ENCODE results near the gene NKX1-1. TPM values are rescaled to one million over a fixed set of nuclear protein-coding genes. Genes with fewer than 3 reads are reported as not detected.

The NKX1-1 gene
- total and polyA plus RNA-seq, 2 of the 8 experiments (the other 6 are each of a cell fraction or from before 2014, with no cell fraction given) = not detected

- no peak overlapping the region for H3K23ac ChIP-seq (ENCODE audit: insufficient read length)
- H2BK20ac ChIP-seq (ENCODE audit: low read length) = no peak overlapping the region
- H3K27me3 ChIP-seq (replicated peaks in 1 of 4; ENCODE audit: control insufficient read depth in 3 of 4, extremely low read depth in 1 of 4, insufficient read depth in 3 of 4, low read length in 3 of 4) = peaks cover 55 to 97% (median 95%) of the 10 kb centered on the region in 4 experiments
- ChIA-PET POLR2A (ENCODE audit: partially characterized antibody) (interaction anchor here (1.7 kb wide), 1 partner anchor 8 kb away, joined by 4 read pairs; no protein-coding TSS in a partner anchor), CTCF (ENCODE audit: partially characterized antibody) (interaction anchor here (0.6 to 1.2 kb wide), 5 partner anchors 7 to 1032 kb away, joined by 3 to 4 read pairs (median 4); no protein-coding TSS in a partner anchor)
- H3K27ac ChIP-seq (ENCODE audit: low read depth, low read length) = no peak overlapping the region
- no peak overlapping the region for H4K91ac ChIP-seq (replicated peaks; ENCODE audit: insufficient read length, low read length)
- no peak overlapping the region for H2AK5ac ChIP-seq (ENCODE audit: low read depth, low read length)
- no peak overlapping the region for H3K18ac ChIP-seq (ENCODE audit: extremely low read depth, low read length)
- TF ChIP-seq GTF2F1 (IDR thresholded peaks at IDR 0.05; ENCODE audit: borderline replicate concordance, low read depth, low read length) (no peak), EZH2 (IDR thresholded peaks at IDR 0.05; ENCODE audit: low read depth, low read length, severe bottlenecking) (peak; percentile 12), SIN3A (conservative IDR thresholded peaks at IDR 0.05 in 1 of 2, IDR thresholded peaks at IDR 0.05 in 1 of 2; ENCODE audit: low read depth in 1 of 2, low read length in 2 of 2) (no peak), SP4 (IDR thresholded peaks at IDR 0.05; ENCODE audit: low read length) (no peak), SIX5 (IDR thresholded peaks at IDR 0.05; ENCODE audit: low read depth, low read length) (no peak)
- no peak for FAIRE-seq
- H2AFZ ChIP-seq (ENCODE audit: low read length) = no peak overlapping the region
- H3K79me2 ChIP-seq (ENCODE audit: control insufficient read depth in 1 of 2, insufficient read depth in 2 of 2, low read length in 2 of 2) = no peaks in the 10 kb centered on the region
- H2BK15ac ChIP-seq (ENCODE audit: low read length) = no peak overlapping the region
- H3K4me2 ChIP-seq (ENCODE audit: insufficient read depth in 1 of 2, low read depth in 2 of 2, low read length in 2 of 2) = no peak overlapping the region; a peak in 1 of 4 replicates
- H3K36me3 ChIP-seq (ENCODE audit: control insufficient read depth in 2 of 4, insufficient read depth in 4 of 4, low read length in 3 of 4) = peaks cover 0 to 19% (median 0%) of the 10 kb centered on the region in 4 experiments; a peak in 1 of 8 replicates
- 68% methylated on average over 9 of the region's 14 CpGs; no CpG with 5 or more reads in 1 of the 2 experiments for WGBS, 2 experiments (ENCODE audit: extremely low coverage in 1 of 2, insufficient coverage in 1 of 2, insufficient read length in 1 of 2, insufficient replicate concordance in 2 of 2, low coverage in 1 of 2, low lambda C conversion rate in 2 of 2, missing lambda C conversion rate in 1 of 2)
- no peak overlapping the region for H4K5ac ChIP-seq (ENCODE audit: insufficient read length, low read depth, low read length)
- H3K4me1 ChIP-seq (replicated peaks in 1 of 4; ENCODE audit: control insufficient read depth in 3 of 4, insufficient read depth in 4 of 4, low read length in 3 of 4) = peaks cover 0 to 18% (median 5%) of the 10 kb centered on the region in 4 experiments; a peak in 6 of 7 replicates
- H3K79me1 ChIP-seq (ENCODE audit: low read depth, low read length) = no peaks in the 10 kb centered on the region
- no peak overlapping the region for H3K9ac ChIP-seq (replicated peaks in 1 of 4; ENCODE audit: extremely low read depth in 1 of 4, low read depth in 3 of 4, low read length in 3 of 4)
- H4K8ac ChIP-seq (ENCODE audit: extremely low read depth, insufficient read depth, low read length) = no peak overlapping the region
- H2BK12ac ChIP-seq (ENCODE audit: low read depth, low read length) = no peak overlapping the region
- no peak overlapping the region for H3K4me3 ChIP-seq (ENCODE audit: extremely low read depth in 1 of 4, insufficient read depth in 2 of 4, low read depth in 3 of 4, low read length in 4 of 4)
- no peak overlapping the region for H2BK5ac ChIP-seq (ENCODE audit: low read depth, low read length)
- no peaks in the 10 kb centered on the region; the same call in 1 of the 2 replicates for H3K23me2 ChIP-seq (ENCODE audit: low read depth, low read length)
- no peaks in the 10 kb centered on the region; a peak in 1 of 4 replicates for H3K9me3 ChIP-seq (ENCODE audit: insufficient read depth in 2 of 2, low read depth in 1 of 2, low read length in 1 of 2)
- no peak overlapping the region for H3K4ac ChIP-seq (replicated peaks; ENCODE audit: insufficient read length, low read depth, low read length)
- H3K14ac ChIP-seq (ENCODE audit: insufficient read length) = no peak overlapping the region
- H3K56ac ChIP-seq (replicated peaks; ENCODE audit: insufficient read length, low read depth, low read length) = no peak overlapping the region
- DNase-seq (ENCODE audit: low read depth in 1 of 2, low spot score in 2 of 2) = no peak
- H4K20me1 ChIP-seq (replicated peaks in 1 of 2; ENCODE audit: control insufficient read depth in 1 of 2, insufficient read depth in 2 of 2, low read length in 2 of 2) = peaks cover 15 to 34% of the 10 kb centered on the region in 2 experiments
- no peak overlapping the region for H2BK120ac ChIP-seq (replicated peaks; ENCODE audit: low read depth, low read length)
These were observed 2.8 kb upstream of the NKX1-1 start for GRCh38 chr4:1409079-1409478.

All from H1 (cell line).